Endometrium (tissue), 2 donors: ENCODE data around the gene ZKSCAN3.
"Not testable (repeated sequence)": the region's sequence is repeated elsewhere in the genome, so short reads cannot be mapped to it uniquely, and the experiment has no call there.

ENCODE experiments used
- FAIRE-seq: peaks from 2 replicates; lab custom pipeline; 2012; peaks lifted over from hg19 to GRCh38; lab: Jason Lieb, UNC
- donor health status: control.
- donor health status: control.

Gene ZKSCAN3

DNA sequence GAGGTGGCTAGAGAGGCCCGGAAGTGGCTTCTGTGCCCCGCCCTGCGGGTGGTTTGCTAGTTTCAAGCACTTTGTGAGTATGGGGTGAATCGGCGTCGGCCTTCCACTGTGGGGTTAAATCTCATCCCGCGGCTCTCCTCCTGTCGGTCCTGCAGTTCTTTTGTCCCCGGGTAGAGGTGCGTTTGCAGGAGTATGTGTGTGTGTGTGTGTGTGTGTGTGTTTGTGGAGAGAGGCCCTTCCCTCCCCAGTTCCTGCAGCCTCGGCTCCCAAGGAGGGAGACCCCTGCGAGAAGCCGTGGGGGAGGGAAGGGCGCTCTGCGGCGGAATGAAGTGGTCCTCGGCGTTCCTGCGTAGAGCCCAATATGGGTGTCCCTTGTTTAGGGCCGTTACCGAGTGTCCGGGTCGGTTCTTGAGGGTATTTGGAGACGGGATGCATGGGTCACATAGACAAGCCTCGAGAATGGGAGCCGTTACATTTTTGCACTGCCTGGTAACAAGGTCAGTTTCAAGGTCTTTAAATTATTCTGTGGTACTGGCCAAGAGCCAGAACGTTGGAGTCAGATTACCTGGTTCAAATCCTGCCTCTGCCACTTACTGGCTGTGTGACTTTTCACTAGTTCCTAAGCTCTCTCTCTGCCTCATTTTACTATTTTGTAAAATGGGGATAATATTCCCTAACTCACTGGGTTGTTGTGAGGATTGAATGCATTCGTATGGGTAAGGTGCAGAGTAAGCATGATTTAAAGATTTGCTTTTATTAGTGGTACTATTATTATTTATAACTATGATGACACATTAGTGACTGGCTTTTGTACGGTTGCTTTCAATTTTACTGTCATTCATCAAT lies at the start of gene ZKSCAN3:
ZKSCAN3 (plus strand) TSS at position 56 of the 846 bp plus-strand sequence. CDS start 9,640 bp downstream, outside the sequence.
- FAIRE-seq: no peak

DNA sequence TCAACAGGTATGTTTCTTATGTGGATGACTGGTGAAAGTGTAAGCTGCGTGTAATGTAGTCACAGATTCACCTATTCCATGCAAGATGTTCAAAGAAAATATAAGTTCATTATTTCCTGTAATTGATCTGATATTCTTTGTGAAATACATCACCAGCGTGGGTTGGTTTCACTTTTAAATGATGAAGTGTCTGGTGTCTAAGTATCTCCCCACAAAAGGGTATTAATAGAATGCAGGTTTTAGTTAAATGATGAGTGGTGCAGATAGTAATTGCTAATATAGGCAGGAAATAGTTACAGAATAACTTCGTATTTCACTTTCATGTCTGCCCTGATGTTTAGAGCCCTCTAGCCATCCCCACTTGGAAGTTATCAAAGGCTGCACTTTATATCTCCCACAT lies 46.2 kb upstream of the ZKSCAN3 start:
- no peak for FAIRE-seq

DNA sequence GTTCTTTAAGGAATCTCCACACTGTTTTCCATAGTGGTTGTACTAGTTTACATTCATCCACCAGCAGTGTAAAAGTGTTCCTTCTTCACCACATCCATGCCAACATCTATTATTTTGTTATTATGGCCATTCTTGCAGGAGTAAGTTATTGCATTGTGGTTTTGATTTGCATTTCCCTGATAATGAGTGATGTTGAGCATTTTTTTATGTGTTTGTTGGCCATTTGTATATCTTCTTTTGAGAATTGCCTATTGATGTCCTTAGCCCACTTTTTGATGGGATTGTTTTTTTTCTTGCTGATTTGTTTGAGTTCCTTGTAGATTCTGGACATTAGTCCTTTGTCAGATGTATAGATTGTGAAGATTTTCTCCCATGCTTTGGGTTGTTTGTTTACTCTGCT lies 43.4 kb upstream of the ZKSCAN3 start:
- FAIRE-seq: not testable (repeated sequence)

DNA sequence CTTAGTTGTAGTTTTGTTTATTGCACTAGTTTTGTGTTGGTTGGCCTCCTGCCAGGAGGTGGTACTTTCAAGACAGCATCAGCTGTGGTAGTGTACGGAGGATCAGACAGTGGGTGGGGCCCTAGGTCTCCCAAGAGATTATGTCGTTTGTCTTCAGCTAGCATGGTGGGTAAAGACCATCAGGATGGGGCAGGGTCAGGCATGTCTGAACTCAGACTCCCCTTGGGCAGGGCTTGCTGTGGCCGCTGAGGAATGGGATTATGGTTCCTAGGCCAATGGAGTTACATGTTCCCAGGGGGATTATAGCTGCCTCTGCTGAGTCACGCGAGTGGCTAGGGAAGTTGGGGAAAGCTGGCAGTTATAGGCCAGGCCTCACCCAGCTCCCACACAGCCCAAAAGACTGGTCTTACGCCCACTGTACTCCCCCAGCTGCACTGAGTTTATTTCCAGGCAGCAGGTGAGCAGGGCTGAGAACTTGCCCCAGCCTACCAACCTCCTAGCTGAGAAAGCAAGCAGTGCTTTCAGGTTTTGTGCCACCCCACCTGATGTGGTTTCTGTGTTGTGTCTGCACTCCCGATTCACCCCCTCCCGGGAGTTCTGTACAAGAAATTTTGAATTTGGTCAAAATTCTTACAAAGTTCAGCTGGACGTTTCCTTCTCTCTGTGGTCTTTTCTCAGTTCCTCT lies 38.5 kb upstream of the ZKSCAN3 start:
- FAIRE-seq: no peak

DNA sequence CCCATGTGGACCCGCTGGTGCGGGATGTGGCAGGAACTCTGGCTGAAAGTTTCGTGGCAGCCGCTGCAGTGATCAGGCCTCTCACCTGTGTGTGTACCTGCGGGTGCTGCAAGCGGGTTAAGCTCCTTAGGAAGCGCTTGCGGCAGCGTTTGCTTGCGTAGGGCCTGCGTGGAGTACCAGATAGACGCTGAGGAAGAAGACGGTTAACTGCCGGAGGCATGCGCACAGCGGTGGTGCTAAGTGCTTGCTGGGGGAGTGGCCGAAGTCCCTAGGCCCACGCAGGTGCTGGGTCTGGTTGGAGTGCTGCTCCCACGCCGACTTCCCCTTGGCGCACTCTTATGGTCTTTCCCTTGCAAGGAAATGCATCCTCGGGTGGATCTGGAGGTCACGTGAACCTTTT lies 36.8 kb upstream of the ZKSCAN3 start:
- no peak for FAIRE-seq

DNA sequence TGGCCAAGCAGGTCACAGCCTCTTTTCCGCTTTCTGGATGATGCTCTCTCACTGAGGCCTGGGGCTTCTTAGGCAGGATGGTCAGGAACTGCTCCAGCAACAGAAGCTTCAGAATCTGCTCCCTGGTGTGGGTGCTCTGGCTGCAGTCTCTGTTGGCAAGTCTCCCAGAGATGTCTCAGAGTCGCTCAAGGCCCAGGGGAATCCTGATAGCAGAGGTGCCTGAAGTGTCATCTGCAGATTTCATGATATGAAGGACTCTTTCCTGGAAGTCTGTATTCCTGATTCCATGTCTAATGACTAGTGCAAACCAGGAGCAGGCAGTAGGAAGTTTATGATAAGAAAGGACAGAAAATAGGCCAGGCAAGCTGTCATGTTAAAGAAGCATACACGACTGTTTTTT lies 34.1 kb upstream of the ZKSCAN3 start:
- no peak for FAIRE-seq

DNA sequence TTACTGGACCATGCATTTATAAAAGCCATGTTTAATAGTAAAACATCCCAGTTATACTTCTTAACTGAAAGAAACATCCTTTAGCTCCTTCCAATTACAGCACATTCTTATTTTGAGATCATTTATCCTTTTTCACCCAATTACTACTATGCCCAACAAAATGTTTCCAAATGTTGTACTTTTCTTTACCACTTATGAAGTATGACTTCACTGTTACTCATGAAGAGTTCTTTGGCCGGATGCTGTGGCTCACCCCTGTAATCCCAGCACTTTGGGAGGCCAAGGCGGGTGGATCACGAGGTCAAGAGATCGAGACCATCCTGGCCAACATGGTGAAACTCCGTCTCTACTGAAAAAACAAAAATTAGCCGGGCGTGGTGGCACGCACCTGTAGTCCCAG lies 31.9 kb upstream of the ZKSCAN3 start:
- FAIRE-seq: not testable (repeated sequence)

DNA sequence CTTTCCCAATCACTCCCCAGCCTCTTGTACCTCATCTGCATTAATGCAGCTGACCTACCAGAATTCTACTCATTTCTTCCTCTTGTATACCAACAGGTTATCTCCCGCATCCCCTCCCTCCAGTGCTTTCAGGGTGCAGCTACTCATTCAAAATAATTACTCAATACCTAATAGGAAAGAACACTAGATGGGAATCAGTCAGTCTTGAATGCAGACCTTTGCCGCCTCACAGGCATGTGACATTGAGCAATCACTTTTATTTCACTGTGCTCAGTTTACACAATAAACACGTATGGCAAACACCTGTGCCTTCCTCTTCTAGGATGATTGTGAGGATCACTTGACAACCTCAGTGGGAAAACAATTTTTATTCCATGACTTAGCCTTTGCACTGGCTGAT lies 27.1 kb upstream of the ZKSCAN3 start:
- no peak for FAIRE-seq

DNA sequence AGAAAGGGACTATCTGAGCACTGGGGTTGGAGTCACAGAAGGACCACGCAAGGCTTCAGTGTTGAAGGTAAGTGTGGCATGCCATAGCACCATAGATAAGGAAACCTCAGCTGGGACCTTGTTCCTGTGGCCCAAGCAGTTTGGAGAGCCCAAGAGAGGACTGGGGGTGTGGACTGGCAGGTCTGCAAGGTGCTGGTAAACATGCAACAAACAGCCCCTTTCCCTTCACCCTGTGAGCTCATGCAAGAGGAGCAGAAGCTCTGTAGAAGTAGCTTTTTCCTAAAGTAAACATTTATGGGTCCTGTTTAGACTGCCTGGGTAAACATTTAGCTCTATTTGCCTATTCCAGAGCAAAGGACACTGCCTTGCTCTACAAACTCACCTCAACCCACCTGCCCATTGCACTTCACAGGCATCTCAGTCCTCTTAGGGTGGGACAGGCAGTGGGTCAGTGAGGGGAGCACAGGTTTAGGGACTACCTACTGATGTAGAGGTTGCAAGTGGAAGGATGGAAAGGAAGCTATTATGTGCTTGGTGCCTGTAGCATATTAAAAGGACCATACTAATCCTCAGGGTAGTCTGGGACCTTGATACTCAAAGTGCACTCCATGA lies 25.8 kb upstream of the ZKSCAN3 start:
- no peak for FAIRE-seq

DNA sequence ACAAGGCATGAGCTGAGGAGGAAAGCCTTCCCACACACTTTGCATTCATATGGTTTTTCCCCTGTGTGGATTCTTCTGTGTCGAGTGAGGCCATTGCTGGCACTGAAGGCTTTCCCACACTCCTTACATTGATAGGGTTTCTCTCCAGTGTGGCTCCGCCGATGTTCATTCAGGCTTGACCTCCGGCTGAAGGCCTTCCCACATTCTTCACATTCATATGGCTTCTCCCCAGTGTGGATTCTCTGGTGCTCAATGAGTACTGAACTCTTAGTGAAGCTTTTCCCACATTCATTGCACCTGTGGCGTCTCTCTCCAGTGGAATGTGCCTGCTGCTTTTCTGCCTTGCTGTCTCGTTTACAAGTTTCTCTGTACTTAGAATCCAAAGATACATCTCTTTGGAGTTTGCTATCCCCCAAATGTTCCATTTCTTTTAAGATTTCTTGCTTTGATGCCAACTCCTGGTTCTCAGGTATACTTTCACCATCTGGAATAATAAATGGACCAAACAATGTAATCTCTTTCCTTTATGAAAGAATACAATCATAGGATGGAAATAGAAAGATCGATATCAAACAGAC lies 23.3 kb upstream of the ZKSCAN3 start:
- no peak for FAIRE-seq

DNA sequence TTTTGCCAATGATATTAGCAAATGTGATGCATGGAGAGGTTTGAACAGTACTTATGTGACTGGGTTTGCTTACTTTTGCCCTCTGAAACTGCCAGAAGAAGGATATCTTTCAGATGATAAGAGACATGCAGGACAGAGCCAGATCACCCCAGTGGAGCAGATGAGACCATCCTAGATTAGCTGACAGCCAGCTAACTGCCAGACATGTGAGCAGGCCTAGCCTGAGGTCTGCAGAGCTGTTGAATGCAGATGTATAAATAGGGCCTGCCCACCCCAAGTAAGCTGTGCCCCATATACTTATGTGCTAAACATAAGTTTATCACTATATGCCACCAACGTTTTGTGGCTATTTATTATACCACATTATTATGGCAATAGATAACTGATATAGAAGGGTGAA lies 19.7 kb upstream of the ZKSCAN3 start:
- FAIRE-seq: no peak

DNA sequence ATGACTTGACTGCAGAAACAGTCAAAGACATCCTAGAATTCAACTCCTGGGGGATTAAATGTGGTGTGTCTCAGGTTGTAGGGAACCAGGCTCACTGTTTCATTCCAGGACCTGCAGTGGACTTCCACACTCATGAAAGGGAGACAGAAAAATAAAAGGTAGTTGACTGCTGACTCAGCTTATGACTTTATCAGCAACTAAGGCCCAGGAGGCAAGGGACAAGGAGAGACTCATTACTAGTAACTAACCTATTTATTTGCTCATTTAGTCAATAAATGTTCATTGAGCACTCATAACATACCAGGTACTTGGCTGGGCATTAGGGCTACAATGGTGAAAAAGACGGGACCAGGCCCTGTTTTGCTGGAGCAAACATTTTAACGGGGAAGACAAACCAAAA lies 16.7 kb upstream of the ZKSCAN3 start:
- no peak for FAIRE-seq

DNA sequence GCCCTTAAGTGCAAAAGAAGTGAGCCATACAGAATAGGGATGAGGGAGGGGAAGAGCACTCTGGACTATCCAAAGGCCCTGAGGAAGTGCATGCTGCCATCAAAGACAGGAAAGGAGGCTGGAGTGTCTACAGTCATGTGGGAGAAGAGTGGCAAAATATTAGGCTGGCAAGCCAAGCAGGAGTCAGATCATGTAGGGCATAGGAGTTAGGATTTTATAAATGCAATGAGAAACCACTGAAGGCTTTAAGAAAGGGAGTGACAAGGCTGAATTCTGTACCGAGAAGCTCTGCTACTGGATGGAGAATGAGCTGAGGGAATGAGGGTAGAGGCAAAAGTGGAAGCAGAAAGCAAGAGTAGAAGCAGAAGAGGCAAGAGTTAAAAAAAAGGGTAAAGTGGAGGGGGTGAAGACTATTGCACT lies 16.1 kb upstream of the ZKSCAN3 start:
- FAIRE-seq: no peak

DNA sequence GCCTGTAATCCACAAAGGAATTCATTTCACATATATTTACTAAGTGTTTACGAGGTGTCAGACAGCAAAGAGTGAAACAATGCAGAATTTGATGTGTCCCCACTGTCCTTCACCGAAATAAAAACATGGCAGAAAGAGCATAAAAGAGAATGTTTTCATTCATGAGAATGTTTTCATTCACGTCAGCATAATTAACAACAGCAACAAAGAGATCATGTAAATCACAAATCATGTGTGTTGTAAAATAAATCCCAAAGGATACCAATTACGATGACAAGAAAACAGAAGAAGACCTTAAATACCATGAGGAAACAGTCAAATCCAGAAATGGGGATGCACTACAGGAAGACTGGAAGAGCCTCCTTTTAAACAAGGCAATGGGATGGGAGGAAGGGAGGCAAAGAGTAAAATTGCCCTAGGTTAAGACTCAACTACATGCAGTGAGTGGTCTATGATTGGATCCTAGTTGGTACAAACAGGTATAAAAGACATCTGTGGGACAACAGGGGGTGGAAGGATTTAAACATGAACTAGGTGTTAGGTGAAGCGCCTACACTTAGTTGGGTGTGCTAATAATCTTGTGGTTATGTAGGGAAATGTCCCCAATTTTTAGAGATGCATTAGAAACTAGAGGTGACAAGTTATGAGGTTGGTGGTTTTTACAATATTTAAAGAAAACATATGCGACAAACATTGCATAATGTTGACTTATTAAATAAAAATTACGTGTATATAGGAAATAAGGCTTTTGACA lies 15.3 kb upstream of the ZKSCAN3 start:
- no peak for FAIRE-seq

DNA sequence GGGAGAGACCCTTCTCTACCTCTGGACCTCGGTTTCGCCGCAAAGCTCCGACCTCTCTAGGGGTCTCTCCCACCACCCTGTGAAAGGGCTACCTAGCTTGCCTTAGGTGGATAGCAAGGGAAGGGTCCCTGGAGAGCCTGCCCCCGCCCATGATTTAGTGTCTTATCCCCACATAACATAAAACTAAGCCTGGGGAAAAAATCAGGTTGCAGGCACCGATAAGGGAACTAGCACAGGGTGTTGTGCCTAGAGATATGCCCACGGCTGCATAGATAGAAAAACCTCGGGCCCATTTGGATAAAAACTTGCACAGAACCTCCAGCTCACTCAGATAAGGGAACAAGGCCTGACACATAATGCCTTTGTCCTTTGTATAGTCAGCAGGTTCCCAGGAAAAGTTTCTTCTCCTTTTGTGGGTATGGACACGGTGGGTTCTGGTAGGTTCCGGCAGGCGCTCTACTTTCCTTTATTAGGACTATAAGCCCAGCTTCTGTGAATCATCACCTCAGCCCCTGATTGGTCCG lies 14.6 kb upstream of the ZKSCAN3 start:
- FAIRE-seq: no peak

DNA sequence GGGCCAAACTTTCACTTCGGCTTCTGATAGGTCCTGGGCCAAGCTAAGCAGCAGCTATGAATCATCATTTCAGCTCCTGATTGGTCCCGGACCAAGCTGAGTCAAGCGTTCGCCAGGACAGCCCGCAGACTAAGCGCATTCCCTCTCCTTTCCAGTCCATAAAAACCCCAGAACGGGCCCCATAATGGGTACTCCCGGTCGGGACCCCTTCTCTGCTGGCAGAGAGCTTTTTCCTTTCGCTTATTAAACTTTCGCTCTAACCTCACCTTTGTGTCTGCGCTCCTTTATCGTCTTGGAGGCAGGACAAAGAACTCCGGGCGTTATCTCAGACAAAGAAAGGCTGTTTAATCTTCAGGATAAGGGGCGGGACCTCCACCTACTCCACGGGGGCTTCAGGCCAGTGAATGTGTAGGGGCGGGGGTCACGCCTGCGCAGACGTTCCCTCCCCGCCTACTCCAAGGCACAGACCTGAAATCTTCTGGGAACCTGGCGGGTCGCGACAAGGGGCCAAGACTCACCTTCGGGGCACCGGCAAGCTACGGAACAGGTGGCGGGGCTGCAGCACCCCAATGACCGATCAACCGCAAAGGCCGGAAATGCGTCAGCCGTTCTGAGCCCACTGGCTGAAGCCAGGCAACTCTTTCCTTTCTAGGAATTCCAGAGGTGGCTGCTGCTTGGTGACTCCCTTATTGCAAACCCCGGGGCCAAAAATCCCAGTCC lies 14.0 kb upstream of the ZKSCAN3 start, which contains the start of gene ZSCAN31:
ZSCAN31 (minus strand) TSS at position 585 of the 720 bp plus-strand sequence. CDS start 6,465 bp downstream, outside the sequence.
- peak; percentile 89 for FAIRE-seq

DNA sequence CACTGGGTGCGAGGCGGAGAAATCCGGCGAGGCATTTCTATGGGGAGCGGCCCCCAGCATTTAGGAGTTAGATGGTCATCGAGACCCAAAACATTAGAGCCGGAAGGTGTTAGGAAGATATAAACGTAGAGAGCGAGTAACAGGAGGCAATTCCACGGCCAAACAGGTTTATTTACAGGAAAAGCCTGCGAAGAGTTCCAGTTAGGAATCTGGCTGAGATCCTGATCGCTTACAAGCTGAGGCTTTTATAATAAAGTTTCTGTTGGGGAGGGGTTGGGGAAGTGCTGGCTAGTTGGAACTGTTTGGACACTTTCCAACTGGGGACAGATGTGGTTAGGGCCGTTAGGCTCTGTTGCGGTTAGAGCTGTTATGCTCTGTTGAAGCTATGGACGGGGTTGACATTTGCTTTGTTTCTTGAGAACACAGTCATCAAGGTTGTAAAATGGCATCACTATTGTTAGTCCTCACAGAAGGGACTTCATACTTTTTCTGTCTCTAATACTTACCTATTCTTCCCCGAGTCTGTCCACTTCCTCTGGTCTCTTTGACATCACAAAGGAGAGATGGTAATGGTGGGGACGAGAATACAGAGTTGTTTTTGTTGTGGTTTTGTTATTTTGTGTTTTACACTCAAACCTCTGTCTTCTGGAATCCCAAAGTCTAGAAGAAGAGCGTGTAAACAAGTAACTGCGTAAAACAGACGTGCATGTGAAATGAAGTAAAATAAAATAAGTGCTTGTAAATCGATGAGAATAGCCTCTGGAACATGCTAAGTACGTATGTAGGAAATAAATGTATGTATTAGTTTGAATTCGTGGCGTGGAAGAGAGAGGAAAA lies 13.2 kb upstream of the ZKSCAN3 start:
- FAIRE-seq: no peak

DNA sequence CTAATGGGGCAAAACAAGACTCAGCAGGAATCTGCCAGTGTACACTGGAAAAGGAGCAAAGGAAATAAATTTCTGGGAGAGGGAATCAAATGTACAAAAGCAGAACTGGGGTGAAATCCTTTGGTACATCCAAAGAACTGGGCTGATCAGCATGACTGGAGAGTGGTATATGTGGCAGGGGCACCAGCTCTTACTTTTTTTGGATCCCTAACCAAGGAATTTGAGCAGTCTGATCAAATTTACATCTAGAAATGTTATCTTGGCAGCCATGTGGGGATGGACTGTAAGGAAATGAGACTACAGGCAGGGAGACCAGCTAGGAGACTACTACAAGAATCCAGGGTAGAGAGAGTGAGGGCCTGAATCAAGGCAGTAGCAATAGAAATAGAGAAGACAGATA lies 12.6 kb upstream of the ZKSCAN3 start:
- no peak for FAIRE-seq

DNA sequence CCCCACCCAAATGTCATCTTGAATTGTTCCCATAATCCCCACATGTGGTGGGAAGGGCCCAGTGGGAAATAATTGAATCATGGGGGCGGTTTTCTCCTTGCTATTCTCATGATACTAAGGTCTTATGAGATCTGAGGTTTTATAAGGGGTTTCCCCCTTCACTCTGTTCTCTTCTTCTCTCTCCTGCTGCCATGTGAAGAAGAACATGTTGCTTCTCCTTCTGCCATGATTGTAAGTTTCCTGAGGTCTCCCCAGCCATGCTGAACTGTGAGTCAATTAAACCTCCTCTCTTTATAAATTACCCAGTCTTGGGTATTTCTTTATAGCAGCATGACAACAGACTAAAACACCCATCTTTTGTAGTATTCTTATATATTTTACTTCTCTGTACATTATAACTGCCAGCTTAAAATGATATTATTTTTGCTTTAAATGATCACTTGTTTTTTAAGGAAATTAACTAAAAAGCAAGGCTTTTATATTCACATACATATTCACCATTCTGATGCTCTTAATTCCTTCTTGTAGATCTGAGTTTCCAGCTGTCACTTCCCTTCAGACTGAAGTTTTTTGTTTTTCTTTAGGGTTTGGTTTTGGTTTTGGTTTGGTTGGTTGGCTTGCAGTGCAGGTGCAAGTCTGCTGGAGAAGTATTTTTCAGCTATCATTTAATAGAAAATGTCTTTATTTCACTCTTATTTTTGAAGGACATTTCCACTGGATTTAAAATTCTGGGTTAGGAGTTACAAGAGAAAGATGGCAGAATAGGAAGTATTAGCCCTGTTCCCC lies 9.2 kb upstream of the ZKSCAN3 start:
- no peak for FAIRE-seq
